HG02852 (cell line): ENCODE results near the gene URB1.
"Not testable (repeated sequence)": the region's sequence is repeated elsewhere in the genome, so short reads cannot be mapped to it uniquely, and the experiment has no call there.

Source experiments
- ATAC-seq: cut with Tn5 transposase; IDR thresholded peaks from one replicate; pipeline ENCODE4 v1.9.1; 2021; ENCODE audit warnings: mild to moderate bottlenecking, moderate library complexity; ENCODE audit not compliant: unreplicated experiment

Gene URB1

GRCh38 chr21:32411350-32412161 lies 18.7 kb upstream of the URB1 start:
- ATAC-seq: no peak

- ATAC-seq: no peak
Observed at GRCh38 chr21:32410916-32411315, 18.1 kb upstream of the URB1 start.

GRCh38 chr21:32410291-32410690 lies 17.5 kb upstream of the URB1 start:
- no peak for ATAC-seq

- ATAC-seq: no peak
Observed at GRCh38 chr21:32406405-32406804, 13.6 kb upstream of the URB1 start.

- ATAC-seq: no peak
Observed at GRCh38 chr21:32403201-32403777, 10.5 kb upstream of the URB1 start.

- ATAC-seq: no peak
Observed at GRCh38 chr21:32393677-32394001, 827 bp upstream of the URB1 start.

GRCh38 chr21:32392299-32392879 lies 423 bp downstream of the URB1 start:
- ATAC-seq: peak; percentile 28

GRCh38 chr21:32391755-32392154 lies 1.1 kb downstream of the URB1 start:
- no peak for ATAC-seq

- not testable (repeated sequence) for ATAC-seq
Observed at GRCh38 chr21:32390537-32391224, 2.1 kb downstream of the URB1 start.

GRCh38 chr21:32389337-32390015 lies 3.3 kb downstream of the URB1 start:
- ATAC-seq: no peak

GRCh38 chr21:32388306-32388705 lies 4.5 kb downstream of the URB1 start:
- ATAC-seq: no peak

- ATAC-seq: no peak
Observed at GRCh38 chr21:32387151-32387550, 5.7 kb downstream of the URB1 start.

GRCh38 chr21:32386195-32386870 lies 6.5 kb downstream of the URB1 start:
- ATAC-seq: no peak

GRCh38 chr21:32383812-32384211 lies 9.0 kb downstream of the URB1 start:
- ATAC-seq: no peak

- no peak for ATAC-seq
Observed at GRCh38 chr21:32382108-32382644, 10.6 kb downstream of the URB1 start.

GRCh38 chr21:32381571-32381970 lies 11.2 kb downstream of the URB1 start:
- ATAC-seq: no peak

- ATAC-seq: no peak
Observed at GRCh38 chr21:32380940-32381339, 11.9 kb downstream of the URB1 start.

GRCh38 chr21:32378956-32379355 lies 13.9 kb downstream of the URB1 start:
- no peak for ATAC-seq

GRCh38 chr21:32377991-32378390 lies 14.8 kb downstream of the URB1 start:
- ATAC-seq: no peak

- no peak for ATAC-seq
Observed at GRCh38 chr21:32377506-32377905, 15.3 kb downstream of the URB1 start.
